GM12801 (cell line): ENCODE data around the gene SLC27A2.

Experiments
- TF ChIP-seq, protein P1 (sequence below): IDR thresholded peaks from one replicate; pipeline ENCODE4 v1.5.1; 2011; ENCODE audit warnings: control low read depth; ENCODE audit not compliant: insufficient read length; ENCODE audit errors: extremely low read depth

SLC27A2 gene

DNA sequence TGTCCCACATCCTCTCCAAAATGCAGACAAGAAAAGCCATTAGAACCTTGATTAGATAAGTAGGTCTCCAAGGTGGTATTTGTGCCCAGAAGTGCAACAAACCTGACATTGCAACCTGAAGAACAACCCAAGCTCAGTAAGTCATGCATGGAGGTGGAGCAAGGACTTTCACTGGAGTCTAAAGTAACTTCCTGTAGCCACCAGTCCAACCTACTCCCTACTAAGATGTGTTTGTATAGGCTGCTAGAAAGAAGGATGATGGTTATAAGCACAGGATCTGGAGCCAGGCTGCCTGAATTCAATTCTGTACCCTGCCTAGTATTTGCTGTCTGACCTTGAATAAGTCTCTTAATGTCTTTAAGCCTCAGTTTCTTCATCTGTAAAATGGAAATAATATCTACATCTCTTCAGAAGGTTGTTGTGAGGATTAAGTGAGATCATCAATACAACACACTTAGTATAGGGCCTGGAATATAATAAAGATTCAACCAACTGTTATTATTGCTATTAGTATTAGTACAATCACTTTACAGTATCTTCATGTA lies 51.3 kb downstream of the SLC27A2 start:
- TF ChIP-seq, protein P1, sequence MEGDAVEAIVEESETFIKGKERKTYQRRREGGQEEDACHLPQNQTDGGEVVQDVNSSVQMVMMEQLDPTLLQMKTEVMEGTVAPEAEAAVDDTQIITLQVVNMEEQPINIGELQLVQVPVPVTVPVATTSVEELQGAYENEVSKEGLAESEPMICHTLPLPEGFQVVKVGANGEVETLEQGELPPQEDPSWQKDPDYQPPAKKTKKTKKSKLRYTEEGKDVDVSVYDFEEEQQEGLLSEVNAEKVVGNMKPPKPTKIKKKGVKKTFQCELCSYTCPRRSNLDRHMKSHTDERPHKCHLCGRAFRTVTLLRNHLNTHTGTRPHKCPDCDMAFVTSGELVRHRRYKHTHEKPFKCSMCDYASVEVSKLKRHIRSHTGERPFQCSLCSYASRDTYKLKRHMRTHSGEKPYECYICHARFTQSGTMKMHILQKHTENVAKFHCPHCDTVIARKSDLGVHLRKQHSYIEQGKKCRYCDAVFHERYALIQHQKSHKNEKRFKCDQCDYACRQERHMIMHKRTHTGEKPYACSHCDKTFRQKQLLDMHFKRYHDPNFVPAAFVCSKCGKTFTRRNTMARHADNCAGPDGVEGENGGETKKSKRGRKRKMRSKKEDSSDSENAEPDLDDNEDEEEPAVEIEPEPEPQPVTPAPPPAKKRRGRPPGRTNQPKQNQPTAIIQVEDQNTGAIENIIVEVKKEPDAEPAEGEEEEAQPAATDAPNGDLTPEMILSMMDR = no peak

DNA sequence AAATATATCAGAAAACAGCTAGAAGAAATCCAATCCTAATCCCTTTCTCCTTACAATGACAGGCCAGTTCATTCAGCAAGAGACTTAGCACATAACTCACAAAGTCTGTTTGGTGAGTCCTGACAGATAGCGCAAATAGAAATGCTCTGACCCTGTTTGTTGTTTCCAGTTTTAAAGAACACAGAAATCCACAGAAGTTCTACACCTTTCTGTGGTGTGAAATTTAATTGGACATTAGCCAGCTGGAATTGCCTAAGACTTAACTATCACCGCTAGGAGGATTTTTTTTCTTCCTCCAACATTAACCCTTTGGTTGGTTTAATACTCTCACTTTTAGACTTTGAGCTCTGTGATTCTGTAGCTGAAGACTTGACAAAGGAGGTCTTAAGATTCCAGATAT lies 52.8 kb downstream of the SLC27A2 start:
- TF ChIP-seq, protein P1 = no peak

DNA sequence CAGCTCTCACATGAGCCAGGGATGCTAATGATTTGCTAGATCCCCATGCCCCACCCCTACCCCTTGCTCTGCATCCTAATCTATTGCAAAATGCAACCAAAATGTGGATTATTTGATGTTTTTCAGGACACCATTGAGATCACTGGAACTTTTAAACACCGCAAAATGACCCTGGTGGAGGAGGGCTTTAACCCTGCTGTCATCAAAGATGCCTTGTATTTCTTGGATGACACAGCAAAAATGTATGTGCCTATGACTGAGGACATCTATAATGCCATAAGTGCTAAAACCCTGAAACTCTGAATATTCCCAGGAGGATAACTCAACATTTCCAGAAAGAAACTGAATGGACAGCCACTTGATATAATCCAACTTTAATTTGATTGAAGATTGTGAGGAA lies 53.8 kb downstream of the SLC27A2 start:
- TF ChIP-seq, protein P1 = no peak

DNA sequence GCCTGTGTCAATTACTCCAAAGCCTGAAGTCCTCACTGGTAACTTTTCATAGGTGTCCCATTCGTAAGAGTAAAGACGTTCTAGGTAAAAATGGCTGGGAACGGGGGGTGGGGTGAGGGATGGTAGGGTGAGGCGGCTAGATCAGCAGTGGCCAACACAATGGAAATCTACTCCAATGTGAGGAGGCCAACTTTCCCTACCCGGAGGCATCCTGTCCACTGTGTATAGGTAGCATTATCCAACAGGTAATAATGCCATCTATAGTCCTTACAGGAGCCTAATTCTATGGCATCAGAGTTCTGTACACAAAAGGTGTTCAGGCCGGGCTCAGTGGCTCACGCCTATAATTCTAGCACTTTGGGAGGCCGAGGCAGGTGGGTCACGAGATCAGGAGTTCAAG lies 54.4 kb downstream of the SLC27A2 start:
- TF ChIP-seq, protein P1 = no peak

DNA sequence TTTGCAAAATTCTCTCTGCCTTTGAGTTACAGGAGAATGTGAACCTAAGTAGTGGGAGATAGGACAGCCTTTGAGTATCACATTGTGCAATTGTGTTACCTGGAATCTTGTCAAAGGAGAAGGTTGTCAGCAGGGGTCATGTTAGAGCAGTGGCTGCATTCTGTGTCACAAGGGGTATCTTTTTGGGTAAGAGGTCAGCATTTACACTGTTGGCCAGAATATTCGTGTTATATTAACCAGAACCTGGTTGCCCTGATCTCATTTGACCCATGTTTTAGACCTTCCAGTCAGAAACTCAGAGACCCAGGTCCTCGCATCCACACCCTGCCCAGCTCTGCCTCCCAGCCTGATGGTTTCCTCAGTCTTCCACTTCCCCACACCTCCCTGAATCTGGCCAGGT lies 56.3 kb downstream of the SLC27A2 start:
- TF ChIP-seq, protein P1 = no peak

DNA sequence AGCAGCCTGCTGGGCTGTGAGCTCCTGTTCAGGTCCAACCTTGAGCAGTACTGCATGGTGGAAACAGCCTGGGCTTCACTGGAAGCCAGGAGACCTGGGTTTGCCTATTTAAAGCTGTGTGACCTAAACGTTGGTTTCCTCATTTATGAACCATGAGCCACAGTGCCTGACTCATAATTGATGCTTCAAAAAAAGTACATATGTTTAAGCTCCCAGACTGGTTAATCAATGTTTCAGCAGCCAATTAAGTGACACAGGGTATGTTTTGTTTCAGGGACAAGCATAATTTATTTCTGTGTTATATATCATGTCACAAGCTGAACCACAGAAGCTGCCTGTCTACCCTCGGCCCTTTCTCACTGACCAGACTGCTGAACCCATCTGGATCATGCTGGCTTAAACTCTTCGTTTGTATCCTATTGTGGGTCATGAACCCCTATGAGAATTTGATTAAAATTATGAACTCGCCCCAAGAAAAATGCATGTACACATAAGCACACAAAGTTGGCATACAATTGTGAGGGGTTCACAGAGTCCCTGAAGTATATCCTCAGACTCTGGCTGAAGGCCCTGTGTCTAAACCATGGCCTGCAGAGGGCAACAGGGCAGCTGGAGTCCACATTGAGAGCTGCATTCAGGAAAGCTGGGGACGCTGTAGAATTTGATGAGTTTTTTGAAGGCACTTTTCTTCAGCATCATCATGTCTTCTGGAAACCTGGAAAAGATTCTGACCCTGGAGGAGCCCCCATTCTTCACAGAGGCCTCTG lies 59.9 kb downstream of the SLC27A2 start:
- TF ChIP-seq, protein P1 = no peak

DNA sequence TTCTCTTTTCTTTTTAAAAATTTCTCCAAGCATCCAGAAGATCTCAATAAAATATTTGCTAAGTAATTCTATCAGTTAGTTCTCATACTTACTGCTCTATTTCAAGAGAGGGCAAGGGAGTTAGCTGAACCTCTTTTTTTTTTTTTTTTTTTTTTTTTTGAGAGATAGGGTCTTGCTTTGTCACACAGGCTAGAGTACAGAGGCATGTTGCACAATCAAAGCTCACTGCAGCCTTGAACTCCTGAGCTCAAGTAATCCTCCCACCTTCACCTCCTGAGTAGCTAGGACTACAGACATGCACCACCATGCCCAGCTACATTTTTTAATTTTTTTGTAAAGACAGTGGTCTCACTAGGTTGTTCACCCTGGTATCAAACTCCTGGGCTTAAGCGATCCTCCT lies 62.2 kb downstream of the SLC27A2 start:
- TF ChIP-seq, protein P1 = no peak
